Spleen (tissue), 11 donors: ENCODE results near the gene SHC1. TPM values are rescaled to one million over a fixed set of nuclear protein-coding genes. Genes with fewer than 3 reads are reported as not detected.

Experiments
- DNase-seq: peaks from one replicate; pipeline ENCODE4 v3.0.0-alpha.2; 2020
- H3K27ac ChIP-seq, 8 donors: fragments of 200-600 bp; sonication (generic) in 7 of 8; 1 replicate in 4 of 8; 2 replicates in 4 of 8; pipeline versions ENCODE4 v1.5.0 to v1.8.0; 2016 to 2021; ENCODE audit warnings: inconsistent platforms in 4 of 8, mild to moderate bottlenecking in 4 of 8, moderate library complexity in 1 of 8
- H3K27me3 ChIP-seq, 7 donors: fragments of 200-600 bp; sonication (generic) in 6 of 7; replicated peaks in 1 of 7; 1 replicate in 4 of 7; 2 replicates in 3 of 7; pipeline versions ENCODE4 v1.5.0 to v1.8.0; 2016 to 2021; ENCODE audit warnings: inconsistent platforms in 3 of 7, mild to moderate bottlenecking in 1 of 7
- H3K36me3 ChIP-seq, 6 donors: fragments of 200-600 bp; sonication (generic) in 5 of 6; 1 replicate in 4 of 6; 2 replicates in 2 of 6; pipeline versions ENCODE4 v1.5.0 to v1.8.0; 2016 to 2021; ENCODE audit warnings: inconsistent platforms in 2 of 6
- H3K4me1 ChIP-seq, 6 donors: fragments of 200-600 bp; sonication (generic) in 5 of 6; 1 replicate in 3 of 6; 2 replicates in 3 of 6; pipeline versions ENCODE4 v1.5.0 to v1.8.0; 2016 to 2021; ENCODE audit warnings: inconsistent platforms in 3 of 6
- H3K4me3 ChIP-seq, 8 donors: fragments of 200-600 bp; sonication (generic) in 7 of 8; 1 replicate in 4 of 8; 2 replicates in 4 of 8; pipeline versions ENCODE4 v1.5.0 to v1.8.0; 2016 to 2021; ENCODE audit warnings: inconsistent platforms in 4 of 8, mild to moderate bottlenecking in 4 of 8, moderate library complexity in 2 of 8
- H3K9me3 ChIP-seq, 8 donors: fragments of 200-600 bp; sonication (generic) in 7 of 8; 1 replicate in 4 of 8; 2 replicates in 4 of 8; pipeline versions ENCODE4 v1.5.0 to v1.8.0; 2016 to 2021; ENCODE audit warnings: inconsistent platforms in 4 of 8
- CTCF ChIP-seq, 11 experiments: fragments of 200-600 bp in 7 of 11; fragments of 450-650 bp in 4 of 11; sonication (generic) in 4 of 11; IDR thresholded peaks in 8 of 11; conservative IDR thresholded peaks in 3 of 11; 1 replicate in 7 of 11; 2 replicates in 4 of 11; pipeline versions ENCODE4 v1.4.0 to v1.8.0; 2016 to 2021; ENCODE audit warnings: antibody characterized with exemption in 11 of 11, inconsistent platforms in 4 of 11, mild to moderate bottlenecking in 1 of 11
- POLR2A ChIP-seq, 3 donors: fragments of 450-650 bp; IDR thresholded peaks; one replicate each; pipeline ENCODE4 v1.5.1; 2017; ENCODE audit warnings: antibody characterized with exemption in 3 of 3, mild to moderate bottlenecking in 1 of 3
- POLR2AphosphoS5 ChIP-seq, 3 donors: sonication (generic); formaldehyde crosslinking; IDR thresholded peaks; one replicate each; pipeline ENCODE4 v1.5.1; 2017; ENCODE audit warnings: antibody characterized with exemption in 3 of 3
- WGBS, 5 donors: extraction: QIAGEN DNeasy Blood & Tissue Kit in 3 of 5; methylation state at CpG; one replicate each; pipeline versions ENCODE4 v1.1.5 to v1.1.7; 2013 to 2018; 5-methylcytosine and 5-hydroxymethylcytosine counted together
- intact Hi-C: fragments of 100-400 bp; cut with DNase I; formaldehyde crosslinking; loops from one replicate; pipeline ENCODE4 v1.15.0; 2023; ENCODE audit warnings: low total_unique reads
- polyA plus RNA-seq, 3 donors: library from polyadenylated mRNA; stranded (reverse); fragments of 200-250 nt; gene quantifications; one replicate each; pipeline ENCODE4 v1.2.1, GENCODE V29; 2013
- total RNA-seq, 7 donors: library from RNA; depleted of rRNA in 3 of 7; stranded (reverse); fragments of >200 nt in 3 of 7; fragmentation: NEBNext Ultra II Directional in 4 of 7; extraction: Animal tissue kit (Norgen Biotek cat#: 25700) in 4 of 7; gene quantifications; one replicate each; pipeline versions ENCODE4 v1.1.0 to v1.2.1, GENCODE V29; 2016 to 2021
- donor health status: healthy with polysubstance abuse.
- donor health status: DM: no; HTN: no; CAD: no; lungs with moderate emphysema.
- donor health status: DM: no; HTN: no; CAD: no.
- donor health status: Bipolar disorder and iron deficiency.
- donor health status: healthy.
- donor health status: DM: no; HTN: no; CAD: no.
- donor health status: DM: yes; HTN: yes; CAD: no.

Gene SHC1
- total and polyA plus RNA-seq, 10 donors, result 36.8 to 133 (median 92.3) TPM

GRCh38 chr1:155009742-155010141 is 39.2 kb upstream of the SHC1 start:
- no peak for TF ChIP-seq POLR2AphosphoS5 (IDR thresholded peaks at IDR 0.05)
- TF ChIP-seq CTCF (IDR thresholded peaks at IDR 0.05 in 8 of 11, conservative IDR thresholded peaks at IDR 0.05 in 3 of 11), result no peak
- TF ChIP-seq POLR2A (IDR thresholded peaks at IDR 0.05), result no peak
- Histone ChIP-seq H3K27ac (peak overlapping the region in 7 of 8 donors; percentile 60 to 99 (median 95)), H3K4me1 (peaks cover 46 to 100% (median 100%) of the 10 kb centered on the region in 6 donors), H3K27me3 (no peaks in the 10 kb centered on the region), H3K4me3 (peak overlapping the region in 7 of 8 donors; percentile 14 to 76 (median 35)), H3K36me3 (peaks cover 0 to 22% (median 6%) of the 10 kb centered on the region in 6 donors), H3K9me3 (no peaks in the 10 kb centered on the region)
- intact Hi-C loops, result loop anchor here (10.0 kb wide), 1 partner anchor 55 kb away; the partner anchor contains the start of gene EFNA4
- peak; percentile 48 for DNase-seq
- WGBS, 5 donors, result 71 to 84% (median 83%) methylated on average over 5 of the region's 5 CpGs

GRCh38 chr1:155009221-155009711 is 38.7 kb upstream of the SHC1 start:
- Histone ChIP-seq H3K27me3 (no peaks in the 10 kb centered on the region), H3K4me1 (peaks cover 51 to 100% (median 100%) of the 10 kb centered on the region in 6 donors), H3K4me3 (peak overlapping the region in 6 of 8 donors; percentile 29 to 76 (median 36)), H3K9me3 (no peaks in the 10 kb centered on the region), H3K36me3 (peaks cover 0 to 17% (median 2%) of the 10 kb centered on the region in 6 donors), H3K27ac (peak overlapping the region in 7 of 8 donors; percentile 60 to 99 (median 95))
- 62 to 92% (median 78%) methylated on average over 3 to 12 of the region's 12 CpGs for WGBS, 5 donors
- intact Hi-C loops, result loop anchor here (10.0 kb wide), 1 partner anchor 56 kb away; the partner anchor contains the start of gene EFNA4
- no peak for DNase-seq
- TF ChIP-seq POLR2A (IDR thresholded peaks at IDR 0.05) (no peak), POLR2AphosphoS5 (IDR thresholded peaks at IDR 0.05) (no peak), CTCF (IDR thresholded peaks at IDR 0.05 in 8 of 11, conservative IDR thresholded peaks at IDR 0.05 in 3 of 11) (no peak)

GRCh38 chr1:155008015-155008941 is 37.7 kb upstream of the SHC1 start:
- intact Hi-C loops, result loop anchor here (10.0 kb wide), 1 partner anchor 57 kb away; the partner anchor contains the start of gene EFNA4
- peak; percentile 89 for DNase-seq
- peaks cover 0 to 11% (median 0%) of the 10 kb centered on the region in 6 donors for H3K36me3 ChIP-seq
- H3K4me3 ChIP-seq, result peak overlapping the region in 6 of 8 donors; percentile 29 to 76 (median 36)
- whole genome bisulfite sequencing, 5 donors, result 39 to 59% (median 50%) methylated on average over 15 to 16 of the region's 16 CpGs
- H3K27me3 ChIP-seq, result no peaks in the 10 kb centered on the region
- TF ChIP-seq POLR2A (IDR thresholded peaks at IDR 0.05) (no peak), POLR2AphosphoS5 (IDR thresholded peaks at IDR 0.05) (peak in 1 of 3 donors; percentile 61), CTCF (IDR thresholded peaks at IDR 0.05 in 8 of 11, conservative IDR thresholded peaks at IDR 0.05 in 3 of 11) (no peak)
- no peaks in the 10 kb centered on the region for H3K9me3 ChIP-seq
- peak overlapping the region; percentile 13 to 99 (median 95) for H3K27ac ChIP-seq
- H3K4me1 ChIP-seq, result peaks cover 44 to 100% (median 96%) of the 10 kb centered on the region in 6 donors
